HG02885 (cell line): ENCODE results near the gene PHF20.
"Not testable (repeated sequence)": the region's sequence is repeated elsewhere in the genome, so short reads cannot be mapped to it uniquely, and the experiment has no call there.

ENCODE experiments used
- ATAC-seq: cut with Tn5 transposase; IDR thresholded peaks from one replicate; pipeline ENCODE4 v1.9.1; 2021; ENCODE audit warnings: mild to moderate bottlenecking; ENCODE audit not compliant: unreplicated experiment, poor library complexity

The PHF20 gene

GRCh38 chr20:35956616-35957015 lies 184.8 kb downstream of the PHF20 start:
- ATAC-seq = no peak

- ATAC-seq = not testable (repeated sequence)
Measured at GRCh38 chr20:35959291-35959690, 187.5 kb downstream of the PHF20 start.

- no peak for ATAC-seq
Measured at GRCh38 chr20:35963878-35964277, 192.1 kb downstream of the PHF20 start.

- ATAC-seq = no peak
Measured at GRCh38 chr20:35967979-35968640, 196.3 kb downstream of the PHF20 start, which contains the start of gene CNBD2. Gene CNBD2, plus strand, starts transcription at chr20:35968590. Its CDS starts 173 bp downstream, at chr20:35968763.

GRCh38 chr20:35968930-35969329 lies 197.1 kb downstream of the PHF20 start:
- ATAC-seq = no peak

- no peak for ATAC-seq
Measured at GRCh38 chr20:35971981-35972380, 200.2 kb downstream of the PHF20 start.

GRCh38 chr20:35972462-35972861 lies 200.6 kb downstream of the PHF20 start:
- ATAC-seq = no peak

GRCh38 chr20:35974256-35974655 lies 202.4 kb downstream of the PHF20 start:
- ATAC-seq = no peak

GRCh38 chr20:35975576-35976373 lies 204.0 kb downstream of the PHF20 start:
- no peak for ATAC-seq

- no peak for ATAC-seq
Measured at GRCh38 chr20:35978041-35978513, 206.3 kb downstream of the PHF20 start.

- no peak for ATAC-seq
Measured at GRCh38 chr20:35979544-35979943, 207.7 kb downstream of the PHF20 start.

GRCh38 chr20:35981969-35982368 lies 210.2 kb downstream of the PHF20 start:
- ATAC-seq = no peak

- ATAC-seq = no peak
Measured at GRCh38 chr20:35984382-35984781, 212.6 kb downstream of the PHF20 start.

GRCh38 chr20:35985806-35986205 lies 214.0 kb downstream of the PHF20 start:
- no peak for ATAC-seq

GRCh38 chr20:35988910-35989463 lies 217.2 kb downstream of the PHF20 start:
- ATAC-seq = no peak

GRCh38 chr20:35991142-35991771 lies 219.4 kb downstream of the PHF20 start:
- no peak for ATAC-seq

- no peak for ATAC-seq
Measured at GRCh38 chr20:35992713-35993335, 221.0 kb downstream of the PHF20 start.

GRCh38 chr20:35994994-35995453 lies 223.2 kb downstream of the PHF20 start:
- no peak for ATAC-seq

GRCh38 chr20:35996492-35996891 lies 224.7 kb downstream of the PHF20 start:
- not testable (repeated sequence) for ATAC-seq
